Gastroesophageal sphincter (tissue), 4 donors: ENCODE measurements around the gene WDR75. TPM values are rescaled to one million over a fixed set of nuclear protein-coding genes. Genes with fewer than 3 reads are reported as not detected.

ENCODE experiments used
- ATAC-seq: fragments of 150-250 bp; one replicate; pipeline ENCODE4 v1.9.1; 2016; ENCODE audit warnings: mild to moderate bottlenecking, moderate library complexity
- H3K27ac ChIP-seq, 4 donors: fragments of 200-600 bp; sonication (generic) in 3 of 4; 1 replicate in 3 of 4; 2 replicates in 1 of 4; pipeline ENCODE4 v1.5.1; 2016 to 2019
- H3K27me3 ChIP-seq: fragments of 200-600 bp; sonication (generic); one replicate; pipeline ENCODE4 v1.5.1; 2019
- H3K36me3 ChIP-seq, 2 donors: fragments of 200-600 bp; sonication (generic); one replicate each; pipeline ENCODE4 v1.5.1; 2019; ENCODE audit warnings: control low read depth in 1 of 2
- H3K4me1 ChIP-seq, 3 donors: fragments of 200-600 bp; sonication (generic); 1 replicate in 2 of 3; 2 replicates in 1 of 3; pipeline ENCODE4 v1.5.1; 2016 to 2019; ENCODE audit warnings: control low read depth in 2 of 3
- H3K4me3 ChIP-seq, 2 donors: fragments of 200-600 bp; sonication (generic); one replicate each; pipeline ENCODE4 v1.5.1; 2019; ENCODE audit warnings: mild to moderate bottlenecking in 1 of 2, moderate library complexity in 1 of 2
- H3K9me3 ChIP-seq, 3 donors: fragments of 200-600 bp; sonication (generic); one replicate each; pipeline ENCODE4 v1.5.1; 2017 to 2019; ENCODE audit warnings: control low read depth in 2 of 3
- CTCF ChIP-seq, 4 experiments: fragments of 200-600 bp in 2 of 4; fragments of 450-650 bp in 2 of 4; sonication (generic) in 1 of 4; IDR thresholded peaks; one replicate each; pipeline ENCODE4 v1.5.1; 2017 to 2019; ENCODE audit warnings: antibody characterized with exemption in 4 of 4, mild to moderate bottlenecking in 2 of 4, moderate library complexity in 2 of 4
- EP300 ChIP-seq: sonication (generic); formaldehyde crosslinking; IDR thresholded peaks from one replicate; pipeline ENCODE4 v1.6.1; 2017; ENCODE audit warnings: antibody characterized with exemption, mild to moderate bottlenecking
- POLR2A ChIP-seq, 2 donors: fragments of 450-650 bp; IDR thresholded peaks; one replicate each; pipeline ENCODE4 v1.6.1; 2017; ENCODE audit warnings: antibody characterized with exemption in 2 of 2, mild to moderate bottlenecking in 2 of 2, moderate library complexity in 1 of 2
- POLR2AphosphoS5 ChIP-seq: sonication (generic); formaldehyde crosslinking; IDR thresholded peaks from one replicate; pipeline ENCODE4 v1.6.1; 2017; ENCODE audit warnings: antibody characterized with exemption
- WGBS, 2 donors: methylation state at CpG; one replicate each; pipeline ENCODE4 v1.1.5; 2018; ENCODE audit warnings: low coverage in 1 of 2; 5-methylcytosine and 5-hydroxymethylcytosine counted together
- total RNA-seq, 4 donors: library from RNA; depleted of rRNA; stranded (reverse); fragments of >200 nt; gene quantifications; one replicate each; pipeline ENCODE4 v1.1.0, GENCODE V29; 2016

The WDR75 gene
- total RNA-seq, 4 donors from 2014 or later = 19.7 to 42.6 (median 28.3) TPM

- ATAC-seq = no peak
- no peaks in the 10 kb centered on the region for H3K27me3 ChIP-seq
- H3K27ac ChIP-seq = no peak overlapping the region
- TF ChIP-seq CTCF (IDR thresholded peaks at IDR 0.05) (no peak), POLR2AphosphoS5 (no peak), EP300 (no peak), POLR2A (IDR thresholded peaks at IDR 0.05) (no peak)
- H3K4me3 ChIP-seq = no peak overlapping the region
- H3K9me3 ChIP-seq = no peaks in the 10 kb centered on the region
- peaks cover 15 to 95% of the 10 kb centered on the region in 2 donors for H3K36me3 ChIP-seq
- 82 to 88% methylated on average over 3 to 4 of the region's 4 CpGs for WGBS, 2 donors
- H3K4me1 ChIP-seq = peaks cover 0 to 7% (median 0%) of the 10 kb centered on the region in 3 donors
These were observed 24.8 kb downstream of the WDR75 start for GRCh38 chr2:189466046-189466445.

- H3K9me3 ChIP-seq = no peaks in the 10 kb centered on the region
- no peak overlapping the region for H3K27ac ChIP-seq
- peaks cover 0 to 7% (median 0%) of the 10 kb centered on the region in 3 donors for H3K4me1 ChIP-seq
- H3K36me3 ChIP-seq = peaks cover 15 to 95% of the 10 kb centered on the region in 2 donors
- no peak overlapping the region for H3K4me3 ChIP-seq
- H3K27me3 ChIP-seq = no peaks in the 10 kb centered on the region
- ATAC-seq = peak; percentile 41
- TF ChIP-seq POLR2AphosphoS5 (no peak), EP300 (no peak), CTCF (IDR thresholded peaks at IDR 0.05) (peak; percentile 66 to 73 (median 72)), POLR2A (IDR thresholded peaks at IDR 0.05) (no peak)
These were observed 25.4 kb downstream of the WDR75 start for GRCh38 chr2:189466656-189467055.

GRCh38 chr2:189467160-189467559 lies 25.9 kb downstream of the WDR75 start:
- Histone ChIP-seq H3K4me3 (no peak overlapping the region), H3K9me3 (no peaks in the 10 kb centered on the region), H3K27ac (no peak overlapping the region), H3K27me3 (no peaks in the 10 kb centered on the region), H3K36me3 (peaks cover 15 to 95% of the 10 kb centered on the region in 2 donors), H3K4me1 (peaks cover 0 to 7% (median 0%) of the 10 kb centered on the region in 3 donors)
- no peak for ATAC-seq
- WGBS, 2 donors = 67 to 70% methylated on average over 1 of the region's 1 CpG
- no peak for TF ChIP-seq CTCF (IDR thresholded peaks at IDR 0.05)
- no peak for TF ChIP-seq EP300
- TF ChIP-seq POLR2AphosphoS5 = no peak
- TF ChIP-seq POLR2A (IDR thresholded peaks at IDR 0.05) = no peak

- H3K27ac ChIP-seq = no peak overlapping the region
- H3K9me3 ChIP-seq = no peaks in the 10 kb centered on the region
- no peak for ATAC-seq
- TF ChIP-seq CTCF (IDR thresholded peaks at IDR 0.05) = no peak
- TF ChIP-seq POLR2AphosphoS5 = no peak
- WGBS, 2 donors = 74 to 84% methylated on average over 4 of the region's 4 CpGs
- peaks cover 15 to 92% of the 10 kb centered on the region in 2 donors for H3K36me3 ChIP-seq
- no peak overlapping the region for H3K4me3 ChIP-seq
- H3K4me1 ChIP-seq = peaks cover 0 to 7% (median 0%) of the 10 kb centered on the region in 3 donors
- no peaks in the 10 kb centered on the region for H3K27me3 ChIP-seq
These were observed 26.3 kb downstream of the WDR75 start for GRCh38 chr2:189467593-189467992.

GRCh38 chr2:189474526-189474925 lies 33.3 kb downstream of the WDR75 start:
- no peaks in the 10 kb centered on the region for H3K27me3 ChIP-seq
- H3K4me1 ChIP-seq = no peaks in the 10 kb centered on the region
- no peak overlapping the region for H3K27ac ChIP-seq
- ATAC-seq = no peak
- H3K4me3 ChIP-seq = no peak overlapping the region
- no peaks in the 10 kb centered on the region for H3K9me3 ChIP-seq
- 78 to 86% methylated on average over 4 of the region's 4 CpGs for WGBS, 2 donors
- no peak for TF ChIP-seq POLR2AphosphoS5
- TF ChIP-seq EP300 = no peak
- TF ChIP-seq CTCF (IDR thresholded peaks at IDR 0.05) = no peak
- no peak for TF ChIP-seq POLR2A (IDR thresholded peaks at IDR 0.05)
- H3K36me3 ChIP-seq = peaks cover under 1 to 72% of the 10 kb centered on the region in 2 donors
